GM12878 (cell line): ENCODE results near the gene SLC25A52. TPM values are rescaled to one million over a fixed set of nuclear protein-coding genes. Genes with fewer than 3 reads are reported as not detected.
"Not testable (repeated sequence)": the region's sequence is repeated elsewhere in the genome, so short reads cannot be mapped to it uniquely, and the experiment has no call there.

Source experiments
- ATAC-seq: fragments of 200-7000 bp; cut with Tn5 transposase; 3 replicates; pipeline ENCODE4 v1.9.1; 2020; ENCODE audit warnings: mild to moderate bottlenecking, moderate library complexity
- BruUV-seq: library from RNA; stranded (reverse); fragments of 400-500 nt; replicated peaks from 2 replicates; lab custom pipeline; 2021; lab: Mats Ljungman, UMichigan
- CTCF ChIA-PET: fragments of 300-600 bp; sonication (Branson Sonifier 250); formaldehyde crosslinking; extraction: SDS; loops from one replicate; lab custom pipeline; 2021; ENCODE audit warnings: inconsistent platforms; lab: Yijun Ruan, JAX
- POLR2A ChIA-PET: fragments of 350-600 bp; formaldehyde crosslinking; extraction: SDS; loops from one replicate; lab custom pipeline; 2021; ENCODE audit warnings: inconsistent platforms; lab: Charles Lee
- RAD21 ChIA-PET: fragments of 300-600 bp; sonication (Branson Sonifier 250); formaldehyde crosslinking; loops from one replicate; lab custom pipeline; 2023; ENCODE audit warnings: antibody characterized with exemption; ENCODE audit not compliant: unreplicated experiment; lab: Charles Lee
- SMC1A ChIA-PET: fragments of 300-600 bp; sonication (Branson Sonifier 250); formaldehyde crosslinking; loops from one replicate; lab custom pipeline; 2023; ENCODE audit not compliant: unreplicated experiment, uncharacterized antibody; lab: Charles Lee
- DNase-seq: peaks from one replicate; pipeline ENCODE4 v3.0.0-alpha.2; 2011; ENCODE audit warnings: low read depth, low spot score
- FAIRE-seq: peaks from 3 replicates; lab custom pipeline; 2011; peaks lifted over from hg19 to GRCh38; lab: Jason Lieb, UNC
- H2AFZ ChIP-seq: 2 replicates; pipeline ENCODE4 v1.6.0; 2011; ENCODE audit warnings: low read depth, low read length, control low read depth; ENCODE audit not compliant: control insufficient read depth
- H3K27ac ChIP-seq: 2 replicates; pipeline ENCODE4 v1.5.1; 2011; ENCODE audit warnings: control low read depth; ENCODE audit not compliant: control insufficient read depth, insufficient read depth
- H3K27me3 ChIP-seq, 2 experiments: replicated peaks in 1 of 2; 2 replicates each; pipeline versions ENCODE4 v1.6.0 to v1.6.1; 2011; ENCODE audit warnings: low read length in 1 of 2; ENCODE audit not compliant: control insufficient read depth in 2 of 2, insufficient read depth in 2 of 2
- H3K36me3 ChIP-seq, 2 experiments: 2 replicates each; pipeline ENCODE4 v1.5.1; 2011; ENCODE audit warnings: low read length in 1 of 2; ENCODE audit not compliant: control insufficient read depth in 2 of 2, insufficient read depth in 2 of 2
- H3K4me1 ChIP-seq: 2 replicates; pipeline ENCODE4 v1.6.1; 2011; ENCODE audit warnings: mild to moderate bottlenecking, low read length, moderate library complexity, mixed read lengths; ENCODE audit not compliant: control insufficient read depth, insufficient read depth
- H3K4me2 ChIP-seq: 2 replicates; pipeline ENCODE4 v1.6.0; 2011; ENCODE audit warnings: control low read depth; ENCODE audit not compliant: control insufficient read depth, insufficient read depth
- H3K4me3 ChIP-seq: fragments of 200-600 bp; sonication (generic); 2 replicates; pipeline ENCODE4 v1.5.1; 2016
- H3K79me2 ChIP-seq: 2 replicates; pipeline ENCODE4 v1.6.0; 2011; ENCODE audit warnings: low read length; ENCODE audit not compliant: control insufficient read depth, insufficient read depth
- H3K9ac ChIP-seq: 2 replicates; pipeline ENCODE4 v1.8.0; 2011; ENCODE audit warnings: low read length, control low read depth, mixed read lengths; ENCODE audit not compliant: control insufficient read depth, insufficient read depth
- H3K9me3 ChIP-seq: replicated peaks from 3 replicates; pipeline ENCODE4 v1.5.1; 2011; ENCODE audit warnings: mild to moderate bottlenecking, low read length; ENCODE audit not compliant: control insufficient read depth, insufficient read depth
- H4K20me1 ChIP-seq: 2 replicates; pipeline ENCODE4 v1.6.0; 2011; ENCODE audit not compliant: control insufficient read depth, insufficient read depth
- ASH2L ChIP-seq: fragments of 300-600, 200-600 bp; sonication (generic); IDR thresholded peaks from 2 replicates; pipeline ENCODE4 v1.6.1; 2017; ENCODE audit warnings: low read depth, mild to moderate bottlenecking, borderline replicate concordance
- E2F4 ChIP-seq: IDR thresholded peaks from 2 replicates; pipeline ENCODE4 v1.6.1; 2012; ENCODE audit warnings: low read depth, low read length, improper control_type of control experiment
- FOS ChIP-seq: IDR thresholded peaks from 3 replicates; pipeline ENCODE4 v1.6.1; 2011; ENCODE audit warnings: borderline replicate concordance; ENCODE audit not compliant: insufficient read length; ENCODE audit errors: extremely low read depth
- MTA3 ChIP-seq: IDR thresholded peaks from 2 replicates; pipeline ENCODE4 v1.6.1; 2012; ENCODE audit warnings: low read length, inconsistent platforms, borderline replicate concordance
- MYC ChIP-seq: IDR thresholded peaks from 2 replicates; pipeline ENCODE4 v1.6.1; 2011; ENCODE audit warnings: mild to moderate bottlenecking, low read length, moderate library complexity, inconsistent platforms; ENCODE audit not compliant: insufficient read depth, insufficient replicate concordance, insufficient read length, severe bottlenecking
- POLR2A ChIP-seq: IDR thresholded peaks from 2 replicates; pipeline ENCODE4 v1.6.1; 2011; ENCODE audit warnings: low read depth, mild to moderate bottlenecking, low read length
- RELB ChIP-seq: fragments of 450-650 bp; IDR thresholded peaks from 2 replicates; pipeline ENCODE4 v1.6.1; 2017; ENCODE audit warnings: low read depth, mild to moderate bottlenecking, moderate library complexity
- RUNX3 ChIP-seq: IDR thresholded peaks from 2 replicates; pipeline ENCODE4 v1.6.1; 2012; ENCODE audit warnings: low read length, inconsistent platforms
- SMC3 ChIP-seq: IDR thresholded peaks from 2 replicates; pipeline ENCODE4 v1.6.1; 2011; ENCODE audit warnings: low read length, improper control_type of control experiment, borderline replicate concordance
- TARDBP ChIP-seq: IDR thresholded peaks from 2 replicates; pipeline ENCODE4 v1.6.1; 2016; ENCODE audit warnings: borderline replicate concordance
- YBX1 ChIP-seq: fragments of 450-650 bp; IDR thresholded peaks from 2 replicates; pipeline ENCODE4 v1.6.1; 2016; ENCODE audit warnings: antibody characterized with exemption
- WGBS: methylation state at CpG from one replicate; pipeline ENCODE4 v1.1.6; 2016; ENCODE audit warnings: low lambda C conversion rate; ENCODE audit not compliant: insufficient replicate concordance, insufficient coverage; ENCODE audit errors: missing lambda C conversion rate; 5-methylcytosine and 5-hydroxymethylcytosine counted together
- in situ Hi-C: fragments of 300-500 bp; cut with MboI; formaldehyde crosslinking; loops from 9 replicates; pipeline ENCODE4 v1.14.3; 2018; ENCODE audit warnings: mixed read lengths
- intact Hi-C: fragments of 100-400 bp; cut with micrococcal nuclease; formaldehyde crosslinking; loops from one replicate; pipeline ENCODE4 v1.14.2; 2022; ENCODE audit not compliant: unreplicated experiment
- polyA plus RNA-seq, 11 experiments: library from polyadenylated mRNA; depleted of rRNA in 4 of 11; unstranded in 6 of 11; stranded (reverse) in 5 of 11; fragments of >200 nt; fragmentation: Nextera tagmentation in 4 of 11; fragmentation: Illumina TruSeq in 1 of 11; extraction: Ambion mirVana in 4 of 11; extraction: Trizol in 1 of 11; gene quantifications; 1 replicate in 1 of 11; 2 replicates in 10 of 11; pipeline versions ENCODE4 v1.2.1 to v1.2.3, GENCODE V29; 2011 to 2016; ENCODE audit warnings: inconsistent platforms in 2 of 11, missing spikeins in 2 of 11, low read depth in 1 of 11
- total RNA-seq, 4 experiments: library from RNA; depleted of rRNA in 3 of 4; stranded (reverse); fragments of >200 nt in 3 of 4; fragmentation: Illumina TruSeq in 1 of 4; extraction: Trizol in 1 of 4; gene quantifications; 2 replicates each; pipeline versions ENCODE4 v1.2.1 to v1.2.3, GENCODE V29; 2013 to 2021
- TF ChIP-seq, protein P1 (sequence below): fragments of 450-650 bp; IDR thresholded peaks from 2 replicates; pipeline ENCODE4 v1.6.1; 2016; ENCODE audit warnings: mild to moderate bottlenecking

Gene SLC25A52
- total and polyA plus RNA-seq, 10 of the 15 experiments (the other 5 are each of a cell fraction or from before 2014, with no cell fraction given), result not detected

DNA sequence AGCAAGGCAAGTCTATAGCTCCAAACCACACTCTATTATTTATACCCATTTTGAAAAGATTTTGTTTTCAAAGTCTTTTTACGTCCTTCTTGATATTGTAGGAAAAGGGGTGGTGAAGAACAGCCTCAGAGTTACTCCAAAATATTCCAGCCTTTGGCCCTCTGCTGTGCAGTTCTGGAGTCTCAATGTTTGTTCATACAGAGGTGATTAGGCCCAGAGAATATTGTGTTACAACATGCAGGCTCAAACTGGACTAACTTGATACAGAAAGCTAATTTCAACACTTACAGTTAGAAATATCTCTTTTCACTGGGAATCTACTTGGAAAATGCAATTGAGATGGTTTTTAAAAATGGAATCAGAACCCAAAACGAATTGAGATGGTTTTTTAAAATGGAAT is 40.4 kb upstream of the SLC25A52 start (continued):
- no peak for TF ChIP-seq SMC3
- no peak for TF ChIP-seq TARDBP

GRCh38 chr18:31799257-31799656 is 38.6 kb upstream of the SLC25A52 start:
- H3K36me3 ChIP-seq, H3K79me2 ChIP-seq, FAIRE-seq, H3K4me2 ChIP-seq, in situ Hi-C loops, BruUV-seq, intact Hi-C loops, H4K20me1 ChIP-seq, H3K9ac ChIP-seq, DNase-seq, H3K27me3 ChIP-seq, H3K27ac ChIP-seq, H3K9me3 ChIP-seq, RAD21 ChIA-PET, H3K4me1 ChIP-seq, ATAC-seq, CTCF ChIA-PET, H3K4me3 ChIP-seq, H2AFZ ChIP-seq: not testable (repeated sequence)
- POLR2A ChIA-PET, result interaction anchor here (0.6 kb wide), 1 partner anchor 36 kb away, joined by 3 read pairs; no protein-coding TSS in a partner anchor
- SMC1A ChIA-PET, result interaction anchor here (0.7 kb wide), 1 partner anchor 299 kb away, joined by 3 read pairs; no protein-coding TSS in a partner anchor
- 68% methylated on average over 4 of the region's 5 CpGs for WGBS

DNA sequence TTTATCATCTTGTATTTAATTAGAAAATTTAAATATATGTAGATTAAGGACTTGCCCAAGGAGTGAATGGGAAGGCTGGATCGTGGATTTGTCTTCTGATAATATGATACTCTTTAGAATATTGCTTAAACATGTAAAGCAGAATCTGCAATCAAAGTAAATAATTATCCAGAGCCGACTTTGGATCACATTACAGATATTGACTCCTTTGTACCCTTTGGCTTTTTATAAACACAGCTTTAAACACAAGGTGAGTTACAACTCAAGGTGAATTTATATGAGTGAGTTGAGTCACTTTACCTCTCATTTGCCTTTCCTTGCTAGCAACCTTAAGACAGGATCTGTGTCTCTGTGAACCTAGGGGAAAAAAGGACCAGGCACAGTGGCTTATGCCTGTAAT is 37.7 kb upstream of the SLC25A52 start:
- no peak for DNase-seq
- Histone ChIP-seq H3K79me2 (no peaks in the 10 kb centered on the region), H4K20me1 (no peaks in the 10 kb centered on the region), H3K4me1 (no peaks in the 10 kb centered on the region), H3K27me3 (no peaks in the 10 kb centered on the region), H3K36me3 (no peaks in the 10 kb centered on the region), H3K4me3 (no peak overlapping the region), H2AFZ (no peak overlapping the region), H3K27ac (no peak overlapping the region), H3K4me2 (no peak overlapping the region), H3K9ac (no peak overlapping the region), H3K9me3 (no peaks in the 10 kb centered on the region; the same call in 1 of the 3 replicates)
- RAD21 ChIA-PET, result no interaction called here
- SMC1A ChIA-PET, result interaction anchor here (0.7 kb wide), 1 partner anchor 298 kb away, joined by 3 read pairs; no protein-coding TSS in a partner anchor
- CTCF ChIA-PET, result no interaction called here
- intact Hi-C loops, result no loop called here
- ATAC-seq, result no peak
- FAIRE-seq, result no peak
- WGBS, result 0% methylated on average over 2 of the region's 2 CpGs
- BruUV-seq, result no TSS peak
- POLR2A ChIA-PET, result no interaction called here
- in situ Hi-C loops, result no loop called here
- no peak for TF ChIP-seq POLR2A
- TF ChIP-seq ASH2L, result no peak
- TF ChIP-seq MYC, result no peak
- no peak for TF ChIP-seq MTA3
- TF ChIP-seq, protein P1, sequence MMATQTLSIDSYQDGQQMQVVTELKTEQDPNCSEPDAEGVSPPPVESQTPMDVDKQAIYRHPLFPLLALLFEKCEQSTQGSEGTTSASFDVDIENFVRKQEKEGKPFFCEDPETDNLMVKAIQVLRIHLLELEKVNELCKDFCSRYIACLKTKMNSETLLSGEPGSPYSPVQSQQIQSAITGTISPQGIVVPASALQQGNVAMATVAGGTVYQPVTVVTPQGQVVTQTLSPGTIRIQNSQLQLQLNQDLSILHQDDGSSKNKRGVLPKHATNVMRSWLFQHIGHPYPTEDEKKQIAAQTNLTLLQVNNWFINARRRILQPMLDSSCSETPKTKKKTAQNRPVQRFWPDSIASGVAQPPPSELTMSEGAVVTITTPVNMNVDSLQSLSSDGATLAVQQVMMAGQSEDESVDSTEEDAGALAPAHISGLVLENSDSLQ, result no peak
- TF ChIP-seq RELB, result no peak
- TF ChIP-seq E2F4, result no peak
- TF ChIP-seq RUNX3, result no peak
- TF ChIP-seq YBX1, result no peak
- no peak for TF ChIP-seq FOS
